Measurements from ENCODE around the gene CATSPERZ. TPM values are rescaled to one million over a fixed set of nuclear protein-coding genes. Genes with fewer than 3 reads are reported as not detected.

The CATSPERZ gene
- total RNA-seq, 1 donor from 2014 or later, result not detected

- Histone ChIP-seq H3K36me3 (peaks cover 0 to 11% of the 10 kb centered on the region in 2 donors), H3K27ac (peak overlapping the region; percentile 56)
- intact Hi-C loops (cut with DNase I), result no loop called here
These were observed 24.7 kb downstream of the CATSPERZ start for GRCh38 chr11:64324692-64325469.

GRCh38 chr11:64327375-64327774 lies 27.2 kb downstream of the CATSPERZ start:
- no peaks in the 10 kb centered on the region for H3K36me3 ChIP-seq
- TF ChIP-seq, protein P1, sequence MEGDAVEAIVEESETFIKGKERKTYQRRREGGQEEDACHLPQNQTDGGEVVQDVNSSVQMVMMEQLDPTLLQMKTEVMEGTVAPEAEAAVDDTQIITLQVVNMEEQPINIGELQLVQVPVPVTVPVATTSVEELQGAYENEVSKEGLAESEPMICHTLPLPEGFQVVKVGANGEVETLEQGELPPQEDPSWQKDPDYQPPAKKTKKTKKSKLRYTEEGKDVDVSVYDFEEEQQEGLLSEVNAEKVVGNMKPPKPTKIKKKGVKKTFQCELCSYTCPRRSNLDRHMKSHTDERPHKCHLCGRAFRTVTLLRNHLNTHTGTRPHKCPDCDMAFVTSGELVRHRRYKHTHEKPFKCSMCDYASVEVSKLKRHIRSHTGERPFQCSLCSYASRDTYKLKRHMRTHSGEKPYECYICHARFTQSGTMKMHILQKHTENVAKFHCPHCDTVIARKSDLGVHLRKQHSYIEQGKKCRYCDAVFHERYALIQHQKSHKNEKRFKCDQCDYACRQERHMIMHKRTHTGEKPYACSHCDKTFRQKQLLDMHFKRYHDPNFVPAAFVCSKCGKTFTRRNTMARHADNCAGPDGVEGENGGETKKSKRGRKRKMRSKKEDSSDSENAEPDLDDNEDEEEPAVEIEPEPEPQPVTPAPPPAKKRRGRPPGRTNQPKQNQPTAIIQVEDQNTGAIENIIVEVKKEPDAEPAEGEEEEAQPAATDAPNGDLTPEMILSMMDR (IDR thresholded peaks at IDR 0.05), result no peak
- TF ChIP-seq POLR2A (IDR thresholded peaks at IDR 0.05) (no peak), POLR2AphosphoS5 (IDR thresholded peaks at IDR 0.05; ENCODE audit: insufficient read depth in 1 of 2, low read depth in 1 of 2) (no peak)
- no peak overlapping the region for H3K27ac ChIP-seq
- H3K9me3 ChIP-seq, result no peaks in the 10 kb centered on the region
- H3K27me3 ChIP-seq, result no peaks in the 10 kb centered on the region
- DNase-seq (ENCODE audit: extremely low spot score in 2 of 2), result no peak
- H3K4me3 ChIP-seq, result no peak overlapping the region
- intact Hi-C loops (cut with DNase I), result no loop called here
- peaks cover 43% of the 10 kb centered on the region for H3K4me1 ChIP-seq

More at GRCh38 chr11:64324692-64325469, 24.7 kb downstream of the CATSPERZ start:
- Histone ChIP-seq H3K4me1 (peaks cover 36% of the 10 kb centered on the region), H3K9me3 (no peaks in the 10 kb centered on the region), H3K4me3 (no peak overlapping the region), H3K27me3 (no peaks in the 10 kb centered on the region)
- DNase-seq (ENCODE audit: extremely low spot score in 2 of 2), result no peak
- TF ChIP-seq, protein P1 (IDR thresholded peaks at IDR 0.05), result no peak
- TF ChIP-seq POLR2AphosphoS5 (IDR thresholded peaks at IDR 0.05; ENCODE audit: insufficient read depth in 1 of 2, low read depth in 1 of 2), result peak in 1 of 2 donors; percentile 40

- Histone ChIP-seq H3K4me3 (no peak overlapping the region), H3K9me3 (no peaks in the 10 kb centered on the region), H3K27ac (no peak overlapping the region), H3K27me3 (no peaks in the 10 kb centered on the region), H3K4me1 (peaks cover 43% of the 10 kb centered on the region), H3K36me3 (no peaks in the 10 kb centered on the region)
- TF ChIP-seq POLR2A (IDR thresholded peaks at IDR 0.05) (no peak), POLR2AphosphoS5 (IDR thresholded peaks at IDR 0.05; ENCODE audit: insufficient read depth in 1 of 2, low read depth in 1 of 2) (no peak)
- TF ChIP-seq, protein P1 (IDR thresholded peaks at IDR 0.05), result no peak
- DNase-seq (ENCODE audit: extremely low spot score in 2 of 2), result no peak
- intact Hi-C loops (cut with DNase I), result no loop called here
These were observed 27.8 kb downstream of the CATSPERZ start for GRCh38 chr11:64327993-64328392.

- Histone ChIP-seq H3K4me3 (no peak overlapping the region), H3K9me3 (no peaks in the 10 kb centered on the region), H3K27ac (no peak overlapping the region), H3K27me3 (no peaks in the 10 kb centered on the region), H3K4me1 (peaks cover 34% of the 10 kb centered on the region), H3K36me3 (no peaks in the 10 kb centered on the region)
- TF ChIP-seq, protein P1 (IDR thresholded peaks at IDR 0.05), result no peak
- no peak for TF ChIP-seq POLR2AphosphoS5 (IDR thresholded peaks at IDR 0.05; ENCODE audit: insufficient read depth in 1 of 2, low read depth in 1 of 2)
- TF ChIP-seq POLR2A (IDR thresholded peaks at IDR 0.05), result no peak
- intact Hi-C loops (cut with DNase I), result no loop called here
- no peak for DNase-seq (ENCODE audit: extremely low spot score in 2 of 2)
These were observed 30.7 kb downstream of the CATSPERZ start for GRCh38 chr11:64330888-64331287.
